Peyer's patch (tissue), 4 donors: ENCODE measurements around the gene TUBA3D. TPM values are rescaled to one million over a fixed set of nuclear protein-coding genes. Genes with fewer than 3 reads are reported as not detected.
"Not testable (repeated sequence)": the region's sequence is repeated elsewhere in the genome, so short reads cannot be mapped to it uniquely, and the experiment has no call there.

ENCODE experiments used
- DNase-seq, 3 donors: peaks; one replicate each; pipeline ENCODE4 v3.0.0-alpha.2; 2017 to 2019
- H3K27ac ChIP-seq, 4 donors: fragments of 200-600 bp; sonication (generic); one replicate each; pipeline ENCODE4 v1.5.1; 2016 to 2019
- H3K27me3 ChIP-seq, 2 donors: fragments of 200-600 bp; sonication (generic); one replicate each; pipeline ENCODE4 v1.5.1; 2019
- H3K36me3 ChIP-seq, 3 donors: fragments of 200-600 bp; sonication (generic); one replicate each; pipeline ENCODE4 v1.5.1; 2016 to 2019
- H3K4me1 ChIP-seq, 4 donors: fragments of 200-600 bp; sonication (generic); one replicate each; pipeline ENCODE4 v1.5.1; 2016 to 2019
- H3K4me3 ChIP-seq, 4 donors: fragments of 200-600 bp; sonication (generic); 1 replicate in 3 of 4; 2 replicates in 1 of 4; pipeline ENCODE4 v1.5.1; 2016 to 2019; ENCODE audit warnings: mild to moderate bottlenecking in 1 of 4
- H3K9me3 ChIP-seq, 4 donors: fragments of 200-600 bp; sonication (generic); one replicate each; pipeline ENCODE4 v1.5.1; 2016 to 2019; ENCODE audit warnings: mild to moderate bottlenecking in 1 of 4
- total RNA-seq, 4 donors: library from RNA; depleted of rRNA; stranded (reverse); fragments of >200 nt; gene quantifications; one replicate each; pipeline ENCODE4 v1.1.0, GENCODE V29; 2016

The TUBA3D gene
- total RNA-seq, 4 donors from 2014 or later, result 0.76 to 0.88 TPM; not detected in 2

- H3K27ac ChIP-seq, DNase-seq, H3K4me1 ChIP-seq, H3K9me3 ChIP-seq, H3K27me3 ChIP-seq, H3K36me3 ChIP-seq, H3K4me3 ChIP-seq: not testable (repeated sequence)
These were observed 8.2 kb upstream of the TUBA3D start for GRCh38 chr2:131467722-131468121.

GRCh38 chr2:131470944-131471343, 5.0 kb upstream of the TUBA3D start:
- not testable (repeated sequence) for H3K36me3 ChIP-seq, H3K27ac ChIP-seq, H3K4me1 ChIP-seq, H3K4me3 ChIP-seq, DNase-seq, H3K9me3 ChIP-seq, H3K27me3 ChIP-seq

- DNase-seq, result peak in 1 of 3 donors; percentile 61
These were observed 4.3 kb upstream of the TUBA3D start for GRCh38 chr2:131471624-131472023.

GRCh38 chr2:131473266-131473665, 2.7 kb upstream of the TUBA3D start:
- H3K4me3 ChIP-seq, H3K9me3 ChIP-seq, H3K4me1 ChIP-seq, H3K36me3 ChIP-seq, H3K27me3 ChIP-seq, DNase-seq, H3K27ac ChIP-seq: not testable (repeated sequence)

More at GRCh38 chr2:131471624-131472023, 4.3 kb upstream of the TUBA3D start:
- H3K9me3 ChIP-seq, H3K4me1 ChIP-seq, H3K36me3 ChIP-seq, H3K4me3 ChIP-seq, H3K27ac ChIP-seq, H3K27me3 ChIP-seq: not testable (repeated sequence)

GRCh38 chr2:131476363-131476762, 444 bp downstream of the TUBA3D start:
- not testable (repeated sequence) for H3K9me3 ChIP-seq, DNase-seq

GRCh38 chr2:131477227-131477626, 1.3 kb downstream of the TUBA3D start:
- H3K27ac ChIP-seq, H3K4me1 ChIP-seq, H3K4me3 ChIP-seq, H3K27me3 ChIP-seq, H3K9me3 ChIP-seq, DNase-seq, H3K36me3 ChIP-seq: not testable (repeated sequence)

More at GRCh38 chr2:131476363-131476762, 444 bp downstream of the TUBA3D start:
- not testable (repeated sequence) for H3K4me3 ChIP-seq, H3K27ac ChIP-seq, H3K36me3 ChIP-seq, H3K27me3 ChIP-seq, H3K4me1 ChIP-seq

- not testable (repeated sequence) for DNase-seq, H3K36me3 ChIP-seq, H3K4me3 ChIP-seq, H3K27ac ChIP-seq, H3K4me1 ChIP-seq, H3K9me3 ChIP-seq, H3K27me3 ChIP-seq
These were observed 2.3 kb downstream of the TUBA3D start for GRCh38 chr2:131478074-131478849.

- H3K27ac ChIP-seq, DNase-seq, H3K36me3 ChIP-seq, H3K4me1 ChIP-seq, H3K9me3 ChIP-seq, H3K4me3 ChIP-seq, H3K27me3 ChIP-seq: not testable (repeated sequence)
These were observed 3.0 kb downstream of the TUBA3D start for GRCh38 chr2:131478850-131479461.

GRCh38 chr2:131480351-131480750, 4.4 kb downstream of the TUBA3D start:
- not testable (repeated sequence) for H3K9me3 ChIP-seq, DNase-seq, H3K4me3 ChIP-seq, H3K4me1 ChIP-seq, H3K27ac ChIP-seq, H3K36me3 ChIP-seq, H3K27me3 ChIP-seq

GRCh38 chr2:131482506-131483155, 6.7 kb downstream of the TUBA3D start:
- H3K9me3 ChIP-seq, H3K36me3 ChIP-seq, DNase-seq, H3K4me3 ChIP-seq, H3K27ac ChIP-seq, H3K27me3 ChIP-seq, H3K4me1 ChIP-seq: not testable (repeated sequence)

GRCh38 chr2:131483981-131484820, 8.3 kb downstream of the TUBA3D start:
- not testable (repeated sequence) for H3K9me3 ChIP-seq, H3K4me3 ChIP-seq, H3K27ac ChIP-seq, H3K4me1 ChIP-seq, DNase-seq, H3K36me3 ChIP-seq, H3K27me3 ChIP-seq

- not testable (repeated sequence) for H3K36me3 ChIP-seq, H3K9me3 ChIP-seq, H3K4me3 ChIP-seq, H3K27ac ChIP-seq, H3K27me3 ChIP-seq, H3K4me1 ChIP-seq, DNase-seq
These were observed 9.1 kb downstream of the TUBA3D start for GRCh38 chr2:131484906-131485460.

- not testable (repeated sequence) for DNase-seq, H3K4me3 ChIP-seq, H3K27ac ChIP-seq, H3K36me3 ChIP-seq, H3K27me3 ChIP-seq, H3K9me3 ChIP-seq
- peaks cover 0 to 12% (median 3%) of the 10 kb centered on the region in 4 donors for H3K4me1 ChIP-seq
These were observed 10.4 kb downstream of the TUBA3D start for GRCh38 chr2:131486201-131486902.
